UCSD-AML1 (cell line): ENCODE results near the gene PDCD4.

Experiments
- DNase-seq: peaks from one replicate; lab custom pipeline; 2025; ENCODE audit not compliant: unreplicated experiment; lab: John Stamatoyannopoulos, UW

PDCD4 gene

DNA sequence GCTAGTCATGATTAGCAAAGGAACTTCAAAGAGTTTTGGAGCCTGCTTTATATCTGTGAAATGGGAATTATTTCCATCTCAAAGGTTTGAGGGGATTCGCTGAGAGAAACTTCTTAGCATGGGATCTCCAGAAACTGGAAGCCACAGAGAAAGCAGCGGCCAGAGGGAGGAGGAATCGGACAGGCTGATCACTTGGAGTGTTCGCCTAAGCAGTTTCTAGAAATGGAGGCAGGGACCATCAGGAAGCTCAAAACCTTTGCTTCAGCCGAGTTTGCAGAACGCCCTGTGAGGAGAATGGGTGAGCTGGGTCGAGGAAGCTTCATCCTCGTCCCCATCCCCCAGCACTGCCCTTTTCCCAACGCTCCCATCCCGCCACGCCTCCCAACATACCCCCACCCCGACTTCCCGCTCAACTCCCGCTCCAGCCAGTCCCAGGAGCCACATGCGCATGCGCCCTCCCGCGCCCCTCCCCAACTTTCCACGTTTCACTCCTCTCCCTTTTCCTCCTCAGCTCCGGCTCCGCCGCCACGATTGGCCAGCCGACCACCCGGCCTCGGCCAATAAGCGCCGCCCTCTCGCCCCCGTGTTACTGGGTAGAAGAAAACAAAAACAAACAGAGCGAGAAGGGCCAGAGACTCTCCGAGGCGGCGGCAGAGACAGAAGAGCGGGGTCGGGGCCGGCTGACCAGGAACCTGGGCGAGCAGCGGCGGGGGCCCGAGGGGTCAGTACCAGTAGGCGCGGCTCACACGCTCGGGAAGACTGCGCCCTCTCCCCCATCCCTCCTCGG is at the start of gene PDCD4:
PDCD4 (plus strand) TSS at position 631 of the 787 bp plus-strand sequence. CDS start 4,100 bp downstream, outside the sequence.
- peak; percentile 99 for DNase-seq

DNA sequence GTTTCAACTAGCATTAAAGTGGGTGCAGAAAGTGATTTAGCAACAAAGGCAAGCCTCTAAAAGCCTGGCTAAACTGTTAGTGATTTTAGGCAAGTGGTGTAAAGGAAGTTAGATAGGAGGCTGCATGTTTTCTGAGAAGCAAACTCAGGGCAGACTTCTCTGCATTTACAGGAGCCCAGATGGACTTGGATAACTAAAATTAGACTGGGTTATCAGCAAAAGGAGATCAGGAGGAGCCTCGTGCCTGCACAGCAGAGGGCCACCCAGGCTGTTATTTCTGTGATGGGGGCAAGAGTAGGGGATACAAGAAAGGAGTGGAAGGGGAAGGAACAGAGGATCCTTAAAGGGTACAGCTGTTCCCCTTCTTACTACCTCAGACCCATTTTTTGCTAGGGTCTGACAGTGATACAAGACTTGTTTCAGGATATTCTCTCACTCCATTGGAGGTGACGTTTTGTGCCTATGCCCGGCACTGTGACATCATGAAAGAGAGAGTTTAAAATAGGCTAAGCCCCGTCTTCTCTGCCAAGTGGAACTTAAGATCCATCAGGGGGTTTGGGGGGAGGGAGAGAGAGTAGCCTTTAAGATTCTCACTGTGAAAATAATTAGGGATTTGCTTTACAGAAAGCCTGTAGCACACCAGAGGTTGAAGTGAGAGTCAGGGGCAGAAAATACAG is 49.6 kb upstream of the PDCD4 start:
- no peak for DNase-seq

- no peak for DNase-seq
These were observed 48.9 kb upstream of the PDCD4 start for GRCh38 chr10:110822712-110823311.

GRCh38 chr10:110824152-110824441 is 47.6 kb upstream of the PDCD4 start:
- no peak for DNase-seq

DNA sequence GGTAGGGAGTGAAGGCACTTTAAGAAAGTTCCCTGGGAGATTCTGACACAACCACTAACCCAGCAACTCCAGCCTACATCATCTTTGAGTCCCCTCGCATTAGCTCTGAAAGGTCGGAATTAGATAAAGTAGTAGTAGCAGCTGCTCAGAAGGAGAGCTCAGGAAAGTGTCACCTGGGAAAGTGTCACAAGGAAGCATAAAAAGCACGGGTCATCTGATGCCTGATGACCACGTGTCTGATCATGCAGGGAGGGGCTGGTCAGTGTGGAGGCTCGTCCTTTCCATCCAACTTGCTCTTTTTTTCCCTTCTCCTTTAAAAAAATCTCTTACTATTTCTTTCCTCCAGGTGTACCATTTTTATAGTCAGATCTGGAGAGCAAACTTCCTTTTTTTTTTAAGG is 47.1 kb upstream of the PDCD4 start:
- no peak for DNase-seq

DNA sequence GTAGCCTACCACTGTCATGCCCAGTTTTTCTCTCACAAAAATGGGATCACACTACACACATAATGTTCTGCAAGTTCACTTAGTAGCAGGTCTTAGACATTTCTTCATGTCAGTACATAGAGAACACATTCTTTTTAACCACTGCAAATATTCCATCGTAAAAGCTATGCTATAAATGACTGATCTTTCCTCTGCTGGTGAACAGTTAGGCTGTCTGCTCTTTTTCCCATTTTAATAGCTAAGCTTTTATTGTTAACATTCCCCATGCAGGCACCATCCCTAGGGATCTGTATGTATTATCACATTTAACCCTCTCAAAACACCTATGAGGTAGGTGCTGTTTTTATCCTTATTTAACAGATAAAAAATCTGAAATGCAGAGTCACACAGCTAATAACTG is 46.2 kb upstream of the PDCD4 start:
- no peak for DNase-seq

GRCh38 chr10:110827410-110827809 is 44.3 kb upstream of the PDCD4 start:
- no peak for DNase-seq

GRCh38 chr10:110827875-110828274 is 43.9 kb upstream of the PDCD4 start:
- DNase-seq = no peak

DNA sequence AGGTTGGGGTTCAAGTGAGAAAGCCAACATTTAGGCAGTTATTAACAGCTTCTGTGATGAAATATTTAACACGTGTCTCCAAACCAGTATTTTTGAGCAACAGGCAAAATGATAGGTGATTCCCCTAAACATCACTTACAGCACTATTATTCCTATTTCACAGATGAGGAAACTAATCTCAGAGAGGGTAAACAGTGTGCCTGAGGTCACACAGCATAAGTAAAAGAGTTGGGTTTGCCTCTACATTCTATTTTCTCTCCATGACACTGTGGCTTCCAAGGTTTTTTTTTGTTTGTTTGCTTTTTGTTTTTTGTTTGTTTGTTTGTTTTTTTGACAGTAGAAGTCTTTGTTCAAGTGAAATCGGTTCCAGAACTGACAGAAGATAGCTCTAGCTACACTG is 43.2 kb upstream of the PDCD4 start:
- no peak for DNase-seq

- no peak for DNase-seq
These were observed 41.9 kb upstream of the PDCD4 start for GRCh38 chr10:110829721-110830410.

DNA sequence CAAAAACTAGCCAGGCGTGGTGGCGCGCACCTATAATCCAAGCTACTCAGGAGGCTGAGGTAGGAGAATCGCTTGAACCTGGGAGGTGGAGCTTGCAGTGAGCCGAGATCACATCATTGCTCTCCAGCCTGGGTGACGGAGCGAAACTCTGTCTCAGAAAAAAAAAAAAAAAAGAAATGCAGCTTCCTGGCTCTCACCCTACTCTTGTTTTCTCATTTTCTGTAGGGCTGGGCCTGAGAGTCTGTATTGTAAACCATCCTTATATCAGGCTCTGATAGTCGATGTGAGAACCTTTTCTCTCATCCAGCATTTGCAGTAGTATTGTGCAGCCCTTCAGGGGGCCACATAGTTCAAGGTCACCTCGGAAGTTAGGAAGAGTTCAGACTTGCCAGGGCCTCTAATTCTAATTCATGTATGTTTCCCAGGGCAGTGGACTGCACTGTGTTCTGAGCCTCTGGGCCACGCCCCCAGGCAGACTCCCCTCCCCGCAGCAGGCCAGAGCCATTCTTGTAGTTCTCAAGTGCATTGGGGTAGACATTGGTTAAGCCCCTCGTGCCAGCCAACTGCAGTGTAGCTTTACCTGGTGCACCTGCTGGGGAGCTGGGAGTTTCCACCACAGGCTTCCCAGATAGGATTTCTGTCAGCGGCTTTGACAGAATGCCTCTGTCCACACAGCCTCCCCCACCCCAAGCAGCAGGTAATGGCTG is 38.3 kb upstream of the PDCD4 start:
- no peak for DNase-seq

DNA sequence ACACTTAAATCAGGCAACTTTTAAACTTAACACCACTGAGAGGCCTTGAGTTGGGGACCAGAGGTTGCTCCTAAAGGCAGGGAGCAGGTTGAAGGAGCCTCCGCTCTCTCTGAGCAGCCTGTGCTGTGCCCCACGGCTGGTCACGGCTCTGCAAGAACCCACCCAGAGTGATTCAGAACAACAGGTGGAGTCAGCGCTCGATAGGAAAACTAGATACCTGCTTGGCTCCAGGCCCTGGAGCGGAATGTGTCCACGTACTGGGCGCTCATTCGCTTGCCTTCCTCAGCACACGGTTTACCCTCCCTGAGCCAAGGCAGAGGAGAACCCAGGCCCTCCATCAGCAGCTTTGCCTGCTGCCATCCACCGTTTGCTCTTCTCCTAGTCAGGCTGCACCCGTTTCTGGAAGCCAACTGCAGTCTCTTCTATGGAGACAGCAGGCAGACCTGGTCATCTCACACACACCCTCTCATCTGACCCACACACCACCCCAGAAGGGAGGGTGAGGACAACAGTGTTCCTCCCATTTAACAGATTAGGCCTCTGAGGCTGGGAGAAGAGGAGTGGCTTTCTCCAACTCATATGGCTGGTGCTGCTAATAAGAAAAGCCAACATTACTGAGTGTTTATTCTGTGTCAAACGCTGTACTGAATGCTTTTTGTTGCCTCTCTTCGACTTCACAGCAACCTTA is 37.6 kb upstream of the PDCD4 start:
- DNase-seq = no peak

DNA sequence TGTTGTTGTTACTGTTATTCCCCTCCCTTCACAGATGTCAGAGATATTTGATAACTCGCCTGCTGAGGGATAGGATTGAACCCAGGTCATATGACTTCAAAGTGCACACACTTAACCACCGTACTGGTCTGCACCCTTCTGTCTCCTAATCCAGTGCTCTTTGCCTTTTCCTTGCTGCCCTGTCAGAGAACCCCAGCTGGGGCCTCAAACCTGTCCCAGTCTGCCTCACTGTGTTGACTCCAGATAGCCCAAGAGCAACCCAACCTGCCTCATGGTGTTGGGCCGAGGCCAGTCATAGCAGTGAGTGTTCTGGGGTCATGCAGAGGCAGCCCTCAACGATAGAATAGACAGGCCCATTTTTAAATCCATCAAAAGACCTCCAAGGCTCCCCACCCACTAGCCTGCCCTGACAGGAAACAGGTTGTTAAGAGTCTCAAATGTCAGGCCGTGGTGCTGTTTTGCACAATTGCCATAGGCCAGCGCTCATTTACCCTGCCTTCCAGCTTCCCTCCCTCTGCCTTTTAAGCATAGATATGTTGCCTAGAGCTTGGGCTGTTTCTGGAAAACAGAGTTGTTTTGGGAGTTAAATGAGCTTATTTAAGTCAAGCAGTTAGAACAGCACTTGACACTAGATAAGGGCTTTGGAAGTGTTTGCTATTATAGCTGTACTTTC is 37.0 kb upstream of the PDCD4 start:
- peak; percentile 41 for DNase-seq

- no peak for DNase-seq
These were observed 35.9 kb upstream of the PDCD4 start for GRCh38 chr10:110835841-110836240.

DNA sequence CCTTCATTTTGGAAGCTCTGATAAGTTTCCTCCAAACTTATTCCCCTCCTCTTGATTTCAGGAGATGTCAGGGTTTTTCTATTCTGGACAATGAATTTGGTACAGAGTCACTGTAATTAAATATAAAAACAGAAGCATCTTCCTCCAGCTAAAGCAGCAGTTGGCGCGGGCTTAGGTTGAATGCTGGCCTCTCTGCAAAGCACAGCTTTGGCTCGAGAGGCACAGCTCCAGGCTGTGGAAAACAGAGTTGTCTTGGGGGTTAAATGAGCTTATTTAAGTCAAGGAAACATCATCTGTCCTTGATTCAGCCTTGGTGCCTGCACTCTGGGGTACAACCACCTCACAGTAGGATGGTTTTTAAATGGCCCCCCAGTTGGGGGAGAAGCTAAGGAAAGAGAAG is 35.0 kb upstream of the PDCD4 start:
- no peak for DNase-seq

- DNase-seq = no peak
These were observed 34.1 kb upstream of the PDCD4 start for GRCh38 chr10:110837418-110838171.

GRCh38 chr10:110840225-110840922 is 31.4 kb upstream of the PDCD4 start:
- no peak for DNase-seq

- DNase-seq = no peak
These were observed 30.8 kb upstream of the PDCD4 start for GRCh38 chr10:110840923-110841428.
